GM12874 (cell line): ENCODE measurements around the gene THADA.

Source experiments
- CTCF ChIP-seq: IDR thresholded peaks from 2 replicates; pipeline ENCODE4 v1.5.1; 2011; ENCODE audit warnings: low read depth, mild to moderate bottlenecking, control low read depth, low read length, moderate library complexity; ENCODE audit not compliant: insufficient read depth

Gene THADA

GRCh38 chr2:43412114-43412753, 183.6 kb downstream of the THADA start:
- TF ChIP-seq CTCF = no peak

- no peak for TF ChIP-seq CTCF
These were observed 185.7 kb downstream of the THADA start for GRCh38 chr2:43410055-43410604.

GRCh38 chr2:43408407-43409160, 187.3 kb downstream of the THADA start:
- no peak for TF ChIP-seq CTCF

GRCh38 chr2:43407935-43408334, 187.9 kb downstream of the THADA start:
- TF ChIP-seq CTCF = no peak

GRCh38 chr2:43406651-43407279, 189.1 kb downstream of the THADA start:
- no peak for TF ChIP-seq CTCF

- no peak for TF ChIP-seq CTCF
These were observed 190.0 kb downstream of the THADA start for GRCh38 chr2:43405829-43406228.

- no peak for TF ChIP-seq CTCF
These were observed 193.3 kb downstream of the THADA start for GRCh38 chr2:43402452-43402937.
